GM23338 (cell line): ENCODE measurements around the gene FBXO30. TPM values are rescaled to one million over a fixed set of nuclear protein-coding genes. Genes with fewer than 3 reads are reported as not detected.

Source experiments
- ATAC-seq: fragments of 200-7000 bp; cut with Tn5 transposase; 3 replicates; pipeline ENCODE4 v1.9.1; 2020
- DNase-seq: peaks from one replicate; pipeline ENCODE4 v3.0.0-alpha.2; 2015; ENCODE audit warnings: low spot score
- H2AFZ ChIP-seq: fragments of 200-600 bp; sonication (generic); 2 replicates; pipeline ENCODE4 v1.8.0; 2016; ENCODE audit warnings: antibody characterized with exemption, mild to moderate bottlenecking, moderate library complexity
- H3F3A ChIP-seq: fragments of 200-600 bp; sonication (generic); replicated peaks from 2 replicates; pipeline ENCODE4 v1.8.0; 2017; ENCODE audit warnings: antibody characterized with exemption, mixed run types, low read depth
- H3K27ac ChIP-seq: fragments of 200-600 bp; sonication (generic); 2 replicates; pipeline ENCODE4 v1.6.1; 2016; ENCODE audit warnings: low read depth
- H3K27me3 ChIP-seq: fragments of 200-600 bp; sonication (generic); 2 replicates; pipeline ENCODE4 v1.8.0; 2016; ENCODE audit warnings: mild to moderate bottlenecking, mixed run types, moderate library complexity; ENCODE audit not compliant: insufficient read depth
- H3K36me3 ChIP-seq: fragments of 200-600 bp; sonication (generic); 2 replicates; pipeline ENCODE4 v1.8.0; 2016; ENCODE audit warnings: mild to moderate bottlenecking; ENCODE audit not compliant: insufficient read depth
- H3K4me1 ChIP-seq: fragments of 200-600 bp; sonication (generic); 2 replicates; pipeline ENCODE4 v1.8.0; 2016; ENCODE audit warnings: mild to moderate bottlenecking, moderate library complexity; ENCODE audit not compliant: insufficient read depth
- H3K4me2 ChIP-seq: fragments of 200-600 bp; sonication (generic); 2 replicates; pipeline ENCODE4 v1.7.1; 2017; ENCODE audit warnings: mixed run types
- H3K4me3 ChIP-seq: fragments of 200-600 bp; sonication (generic); 2 replicates; pipeline ENCODE4 v1.6.1; 2016; ENCODE audit warnings: mixed run types
- H3K79me2 ChIP-seq: fragments of 200-600 bp; sonication (generic); replicated peaks from 2 replicates; pipeline ENCODE4 v1.8.0; 2017; ENCODE audit warnings: mild to moderate bottlenecking; ENCODE audit not compliant: insufficient read depth
- H3K9me2 ChIP-seq: fragments of 200-600 bp; sonication (generic); 2 replicates; pipeline ENCODE4 v1.8.0; 2017; ENCODE audit not compliant: insufficient read depth
- H4K20me1 ChIP-seq: fragments of 200-600 bp; sonication (generic); replicated peaks from 2 replicates; pipeline ENCODE4 v1.8.0; 2017; ENCODE audit warnings: mild to moderate bottlenecking; ENCODE audit not compliant: insufficient read depth
- H3K27ac Mint-ChIP-seq: 2 replicates; pipeline ENCODE4 v1.8.0; 2020; ENCODE audit warnings: inconsistent platforms, mild to moderate bottlenecking, moderate library complexity, mixed read lengths
- H3K27me3 Mint-ChIP-seq: 3 replicates; pipeline ENCODE4 v1.8.0; 2022; ENCODE audit warnings: low read depth, mild to moderate bottlenecking, moderate library complexity, mixed read lengths, inconsistent platforms; ENCODE audit not compliant: insufficient read depth, poor library complexity
- H3K36me3 Mint-ChIP-seq: 3 replicates; pipeline ENCODE4 v1.8.0; 2021; ENCODE audit warnings: low read depth, mild to moderate bottlenecking, inconsistent platforms, moderate library complexity, mixed read lengths
- H3K4me1 Mint-ChIP-seq: 3 replicates; pipeline ENCODE4 v1.8.0; 2020; ENCODE audit warnings: mild to moderate bottlenecking, inconsistent platforms, mixed read lengths
- H3K4me3 Mint-ChIP-seq: 3 replicates; pipeline ENCODE4 v1.8.0; 2021; ENCODE audit warnings: moderate library complexity, mild to moderate bottlenecking, inconsistent platforms, mixed read lengths
- H3K9me3 Mint-ChIP-seq: 3 replicates; pipeline ENCODE4 v1.8.0; 2020; ENCODE audit warnings: moderate library complexity, mild to moderate bottlenecking, inconsistent platforms, mixed read lengths
- CREB1 ChIP-seq: fragments of 250-450 bp; sonication (Bioruptor Pico); IDR thresholded peaks from 2 replicates; pipeline ENCODE4 v1.5.0; 2020; ENCODE audit warnings: low read depth, mild to moderate bottlenecking, moderate library complexity
- EZH2phosphoT487 ChIP-seq: fragments of 200-600 bp; sonication (generic); IDR thresholded peaks from one replicate; pipeline ENCODE4 v1.8.1; 2018; ENCODE audit warnings: antibody characterized with exemption; ENCODE audit not compliant: unreplicated experiment
- JUNB ChIP-seq: IDR thresholded peaks from one replicate; pipeline ENCODE4 v1.6.1; 2016; ENCODE audit warnings: antibody characterized with exemption; ENCODE audit not compliant: unreplicated experiment
- NANOG ChIP-seq: IDR thresholded peaks from 2 replicates; pipeline ENCODE4 v1.6.1; 2016; ENCODE audit warnings: antibody characterized with exemption, borderline replicate concordance
- POLR2AphosphoS5 ChIP-seq: IDR thresholded peaks from 2 replicates; pipeline ENCODE4 v1.6.1; 2016; ENCODE audit warnings: antibody characterized with exemption, low read depth
- STAT1 ChIP-seq: IDR thresholded peaks from one replicate; pipeline ENCODE4 v1.6.1; 2016; ENCODE audit warnings: antibody characterized with exemption; ENCODE audit not compliant: unreplicated experiment
- ZNF114 ChIP-seq: fragments of 250-450 bp; sonication (Bioruptor Pico); IDR thresholded peaks from 2 replicates; pipeline ENCODE4 v1.5.0; 2020; ENCODE audit warnings: mild to moderate bottlenecking, moderate library complexity
- ZNF462 ChIP-seq: fragments of 250-450 bp; sonication (Bioruptor Pico); IDR thresholded peaks from 2 replicates; pipeline ENCODE4 v1.5.0; 2020; ENCODE audit warnings: mild to moderate bottlenecking, moderate library complexity
- polyA plus RNA-seq: library from polyadenylated mRNA; unstranded; fragments of >200 nt; fragmentation: Nextera tagmentation; extraction: Ambion mirVana; gene quantifications from 2 replicates; pipeline ENCODE4 v1.2.1, GENCODE V29; 2016
- total RNA-seq: library from RNA; depleted of rRNA; stranded (reverse); fragments of >200 nt; shearing (Covaris generic); gene quantifications from 2 replicates; pipeline ENCODE4 v1.2.3, GENCODE V29; 2014
- TF ChIP-seq, protein P1 (sequence below): IDR thresholded peaks from 2 replicates; pipeline ENCODE4 v1.6.1; 2016; ENCODE audit warnings: antibody characterized with exemption
- TF ChIP-seq, protein P2 (sequence below): IDR thresholded peaks from one replicate; pipeline ENCODE4 v1.6.1; 2018; ENCODE audit warnings: antibody characterized with exemption; ENCODE audit not compliant: unreplicated experiment

FBXO30 gene
- total and polyA plus RNA-seq, 2 experiments from 2014 or later: 6.5 to 21.3 TPM

GRCh38 chr6:145848541-145848940, 33.9 kb upstream of the FBXO30 start:
- TF ChIP-seq ZNF114 (CRISPR knock-in tag) (no peak), NANOG (no peak), POLR2AphosphoS5 (no peak)
- TF ChIP-seq, protein P1, sequence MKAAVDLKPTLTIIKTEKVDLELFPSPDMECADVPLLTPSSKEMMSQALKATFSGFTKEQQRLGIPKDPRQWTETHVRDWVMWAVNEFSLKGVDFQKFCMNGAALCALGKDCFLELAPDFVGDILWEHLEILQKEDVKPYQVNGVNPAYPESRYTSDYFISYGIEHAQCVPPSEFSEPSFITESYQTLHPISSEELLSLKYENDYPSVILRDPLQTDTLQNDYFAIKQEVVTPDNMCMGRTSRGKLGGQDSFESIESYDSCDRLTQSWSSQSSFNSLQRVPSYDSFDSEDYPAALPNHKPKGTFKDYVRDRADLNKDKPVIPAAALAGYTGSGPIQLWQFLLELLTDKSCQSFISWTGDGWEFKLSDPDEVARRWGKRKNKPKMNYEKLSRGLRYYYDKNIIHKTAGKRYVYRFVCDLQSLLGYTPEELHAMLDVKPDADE: no peak
- H3K27ac Mint-ChIP-seq: no peak overlapping the region
- DNase-seq: no peak
- no peaks in the 10 kb centered on the region for H3K4me1 Mint-ChIP-seq
- Histone ChIP-seq H3K27me3 (no peaks in the 10 kb centered on the region), H4K20me1 (no peaks in the 10 kb centered on the region), H2AFZ (no peak overlapping the region), H3K9me2 (no peaks in the 10 kb centered on the region), H3K4me2 (no peak overlapping the region), H3K4me3 (no peak overlapping the region), H3F3A (no peaks in the 10 kb centered on the region), H3K4me1 (no peaks in the 10 kb centered on the region), H3K79me2 (no peaks in the 10 kb centered on the region), H3K36me3 (no peaks in the 10 kb centered on the region), H3K27ac (no peak overlapping the region)
- H3K36me3 Mint-ChIP-seq: no peaks in the 10 kb centered on the region
- no peak for ATAC-seq
- H3K27me3 Mint-ChIP-seq: no peaks in the 10 kb centered on the region
- no peak overlapping the region for H3K4me3 Mint-ChIP-seq
- H3K9me3 Mint-ChIP-seq: no peaks in the 10 kb centered on the region

DNA sequence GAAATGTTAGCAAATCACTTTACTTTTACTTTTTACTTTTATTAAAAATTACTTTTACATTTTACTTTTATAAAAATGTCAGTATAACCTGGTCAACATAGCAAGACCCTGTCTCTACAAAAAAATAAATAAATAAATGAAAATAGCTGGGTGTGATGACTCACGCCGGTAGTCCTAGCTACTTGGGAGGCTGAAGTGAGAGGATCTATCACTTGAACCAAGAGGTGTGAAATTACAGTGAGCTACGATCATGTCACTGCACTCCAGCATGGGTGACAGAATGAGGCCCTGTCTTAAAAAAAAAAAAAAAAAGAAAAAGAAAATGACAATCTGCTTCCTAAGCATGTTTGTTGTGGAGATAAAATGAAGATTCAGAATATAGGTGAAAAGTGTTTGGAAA, 31.0 kb upstream of the FBXO30 start:
- no peak for TF ChIP-seq CREB1 (CRISPR knock-in tag)
- TF ChIP-seq ZNF114 (CRISPR knock-in tag): no peak
- TF ChIP-seq, protein P2, sequence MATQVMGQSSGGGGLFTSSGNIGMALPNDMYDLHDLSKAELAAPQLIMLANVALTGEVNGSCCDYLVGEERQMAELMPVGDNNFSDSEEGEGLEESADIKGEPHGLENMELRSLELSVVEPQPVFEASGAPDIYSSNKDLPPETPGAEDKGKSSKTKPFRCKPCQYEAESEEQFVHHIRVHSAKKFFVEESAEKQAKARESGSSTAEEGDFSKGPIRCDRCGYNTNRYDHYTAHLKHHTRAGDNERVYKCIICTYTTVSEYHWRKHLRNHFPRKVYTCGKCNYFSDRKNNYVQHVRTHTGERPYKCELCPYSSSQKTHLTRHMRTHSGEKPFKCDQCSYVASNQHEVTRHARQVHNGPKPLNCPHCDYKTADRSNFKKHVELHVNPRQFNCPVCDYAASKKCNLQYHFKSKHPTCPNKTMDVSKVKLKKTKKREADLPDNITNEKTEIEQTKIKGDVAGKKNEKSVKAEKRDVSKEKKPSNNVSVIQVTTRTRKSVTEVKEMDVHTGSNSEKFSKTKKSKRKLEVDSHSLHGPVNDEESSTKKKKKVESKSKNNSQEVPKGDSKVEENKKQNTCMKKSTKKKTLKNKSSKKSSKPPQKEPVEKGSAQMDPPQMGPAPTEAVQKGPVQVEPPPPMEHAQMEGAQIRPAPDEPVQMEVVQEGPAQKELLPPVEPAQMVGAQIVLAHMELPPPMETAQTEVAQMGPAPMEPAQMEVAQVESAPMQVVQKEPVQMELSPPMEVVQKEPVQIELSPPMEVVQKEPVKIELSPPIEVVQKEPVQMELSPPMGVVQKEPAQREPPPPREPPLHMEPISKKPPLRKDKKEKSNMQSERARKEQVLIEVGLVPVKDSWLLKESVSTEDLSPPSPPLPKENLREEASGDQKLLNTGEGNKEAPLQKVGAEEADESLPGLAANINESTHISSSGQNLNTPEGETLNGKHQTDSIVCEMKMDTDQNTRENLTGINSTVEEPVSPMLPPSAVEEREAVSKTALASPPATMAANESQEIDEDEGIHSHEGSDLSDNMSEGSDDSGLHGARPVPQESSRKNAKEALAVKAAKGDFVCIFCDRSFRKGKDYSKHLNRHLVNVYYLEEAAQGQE: no peak
- TF ChIP-seq ZNF462 (CRISPR knock-in tag): no peak
- TF ChIP-seq POLR2AphosphoS5: no peak
- TF ChIP-seq, protein P1: no peak
- TF ChIP-seq JUNB: no peak
- TF ChIP-seq EZH2phosphoT487: no peak
- no peak for TF ChIP-seq STAT1
- H3K9me3 Mint-ChIP-seq: no peaks in the 10 kb centered on the region
- Histone ChIP-seq H3K27ac (no peak overlapping the region), H3K27me3 (no peaks in the 10 kb centered on the region), H3K4me3 (no peak overlapping the region), H3K9me2 (no peaks in the 10 kb centered on the region), H3K79me2 (no peaks in the 10 kb centered on the region), H4K20me1 (no peaks in the 10 kb centered on the region), H3K4me2 (no peak overlapping the region), H3K36me3 (no peaks in the 10 kb centered on the region), H2AFZ (no peak overlapping the region), H3F3A (no peaks in the 10 kb centered on the region), H3K4me1 (no peaks in the 10 kb centered on the region)
- H3K4me3 Mint-ChIP-seq: no peak overlapping the region
- DNase-seq (no peak), ATAC-seq (no peak)
- no peaks in the 10 kb centered on the region for H3K36me3 Mint-ChIP-seq
- H3K27ac Mint-ChIP-seq: no peak overlapping the region
- no peaks in the 10 kb centered on the region for H3K27me3 Mint-ChIP-seq
- H3K4me1 Mint-ChIP-seq: no peaks in the 10 kb centered on the region
